ES-I3 (cell line): ENCODE results near the gene MRPS34.

Experiments used
- H3K36me3 ChIP-seq: 2 replicates; pipeline ENCODE4 v1.6.1; 2013; ENCODE audit warnings: mild to moderate bottlenecking, low read length, control low read depth, moderate library complexity; ENCODE audit not compliant: insufficient read depth
- H3K4me1 ChIP-seq: 2 replicates; pipeline ENCODE4 v1.6.1; 2013; ENCODE audit warnings: mild to moderate bottlenecking, control low read depth, low read length; ENCODE audit not compliant: insufficient read depth
- H3K9ac ChIP-seq: 2 replicates; pipeline ENCODE4 v1.6.1; 2013; ENCODE audit warnings: low read depth, mild to moderate bottlenecking, low read length, moderate library complexity
- H3K9me3 ChIP-seq: 2 replicates; pipeline ENCODE4 v1.6.1; 2013; ENCODE audit warnings: mild to moderate bottlenecking, low read length, moderate library complexity; ENCODE audit not compliant: control insufficient read depth, insufficient read depth

MRPS34 gene

DNA sequence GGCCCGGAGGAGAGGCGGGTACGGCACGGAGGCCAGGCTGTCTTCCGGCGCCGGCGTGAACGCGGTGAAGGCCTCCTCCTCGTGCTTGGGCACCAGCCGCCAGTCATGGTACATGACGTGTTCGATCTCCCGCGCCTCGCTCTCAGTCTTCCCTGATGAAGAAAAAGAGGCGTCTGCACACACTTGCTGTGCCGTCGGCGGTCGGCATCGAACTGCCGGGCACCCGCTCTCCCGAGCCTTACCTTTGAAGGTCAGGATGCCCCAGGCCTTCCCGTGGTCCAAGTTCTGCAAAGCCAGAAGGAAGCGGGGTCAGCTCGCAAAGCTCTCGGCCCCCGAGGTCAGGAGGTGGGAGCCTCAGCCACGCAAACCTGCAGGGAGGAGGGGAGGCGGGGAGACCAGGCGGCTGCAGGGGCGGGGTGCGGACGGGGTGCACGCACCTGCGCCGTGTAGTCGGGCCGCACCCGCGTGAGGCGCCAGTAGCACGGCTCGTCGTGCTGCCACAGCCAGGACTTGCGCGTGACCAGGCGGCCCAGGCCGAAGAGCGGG, 499 bp downstream of the MRPS34 start, which contains the start of gene EME2:
TSS of gene EME2 (plus strand) at position 449 of the 546 bp plus-strand sequence. CDS start 418 bp downstream, outside the sequence.
- H3K4me1 ChIP-seq = no peaks in the 10 kb centered on the region
- peak within 1 kb of the TSS; percentile 92 for H3K9ac ChIP-seq
- H3K36me3 ChIP-seq = no peaks in the 10 kb centered on the region; the same call in 1 of the 2 replicates
- no peaks in the 10 kb centered on the region for H3K9me3 ChIP-seq

GRCh38 chr16:1771864-1772361, 1.0 kb downstream of the MRPS34 start:
- Histone ChIP-seq H3K9ac (peak overlapping the region; percentile 92), H3K36me3 (no peaks in the 10 kb centered on the region), H3K9me3 (no peaks in the 10 kb centered on the region), H3K4me1 (no peaks in the 10 kb centered on the region)

DNA sequence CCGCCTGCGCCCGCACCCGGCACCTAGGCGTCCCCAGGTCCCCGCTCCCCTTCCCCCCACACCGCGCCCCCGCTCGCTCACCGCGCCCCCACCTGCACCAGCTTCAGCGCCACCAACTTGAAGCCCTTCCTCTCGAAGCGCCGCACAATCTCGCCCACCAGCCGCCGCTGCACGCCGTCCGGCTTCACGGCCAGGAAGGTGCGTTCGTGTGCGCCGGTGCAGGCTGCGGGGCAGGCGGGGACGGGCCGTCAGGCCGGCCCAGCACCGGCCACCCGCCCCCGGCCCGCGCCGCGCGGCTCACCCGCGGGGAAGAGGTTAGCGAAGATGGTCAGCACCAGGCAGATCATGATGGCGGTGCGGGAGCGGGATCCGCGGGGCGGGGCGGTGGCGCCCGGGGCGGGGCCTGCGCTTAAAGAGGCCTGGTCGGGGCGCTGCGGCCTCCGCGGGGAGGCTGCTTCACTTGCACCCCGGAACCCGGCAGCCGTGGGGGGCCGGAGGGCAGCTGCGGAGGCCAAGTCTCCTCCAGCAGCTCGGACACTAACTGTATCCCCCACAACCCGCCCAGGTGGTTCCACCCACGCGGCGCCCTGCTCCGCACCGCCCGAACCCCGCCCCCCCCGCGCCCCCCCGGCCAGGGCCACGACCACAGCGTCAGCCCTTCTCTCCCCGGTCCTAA, 1.6 kb downstream of the MRPS34 start, which contains the start of gene NME3:
TSS of gene NME3 (minus strand) at position 356 of the 676 bp plus-strand sequence. CDS start at position 347, 9 bp downstream.
- Histone ChIP-seq H3K9me3 (no peaks in the 10 kb centered on the region), H3K9ac (peak within 1 kb of the TSS; percentile 92), H3K4me1 (no peaks in the 10 kb centered on the region), H3K36me3 (no peaks in the 10 kb centered on the region)

GRCh38 chr16:1770328-1771187, 2.4 kb downstream of the MRPS34 start:
- Histone ChIP-seq H3K9ac (peak overlapping the region; percentile 92), H3K9me3 (no peaks in the 10 kb centered on the region), H3K4me1 (no peaks in the 10 kb centered on the region), H3K36me3 (no peaks in the 10 kb centered on the region)

GRCh38 chr16:1769402-1770300, 3.3 kb downstream of the MRPS34 start:
- no peaks in the 10 kb centered on the region for H3K4me1 ChIP-seq
- no peaks in the 10 kb centered on the region for H3K36me3 ChIP-seq
- H3K9ac ChIP-seq = peak overlapping the region; percentile 92; the same call in 1 of the 2 replicates
- H3K9me3 ChIP-seq = no peaks in the 10 kb centered on the region

GRCh38 chr16:1768767-1769401, 4.0 kb downstream of the MRPS34 start:
- Histone ChIP-seq H3K9ac (no peak overlapping the region), H3K4me1 (no peaks in the 10 kb centered on the region), H3K36me3 (no peaks in the 10 kb centered on the region), H3K9me3 (no peaks in the 10 kb centered on the region)

GRCh38 chr16:1768061-1768766, 4.7 kb downstream of the MRPS34 start:
- H3K9me3 ChIP-seq = no peaks in the 10 kb centered on the region
- no peaks in the 10 kb centered on the region for H3K36me3 ChIP-seq
- H3K9ac ChIP-seq = no peak overlapping the region
- no peaks in the 10 kb centered on the region for H3K4me1 ChIP-seq

DNA sequence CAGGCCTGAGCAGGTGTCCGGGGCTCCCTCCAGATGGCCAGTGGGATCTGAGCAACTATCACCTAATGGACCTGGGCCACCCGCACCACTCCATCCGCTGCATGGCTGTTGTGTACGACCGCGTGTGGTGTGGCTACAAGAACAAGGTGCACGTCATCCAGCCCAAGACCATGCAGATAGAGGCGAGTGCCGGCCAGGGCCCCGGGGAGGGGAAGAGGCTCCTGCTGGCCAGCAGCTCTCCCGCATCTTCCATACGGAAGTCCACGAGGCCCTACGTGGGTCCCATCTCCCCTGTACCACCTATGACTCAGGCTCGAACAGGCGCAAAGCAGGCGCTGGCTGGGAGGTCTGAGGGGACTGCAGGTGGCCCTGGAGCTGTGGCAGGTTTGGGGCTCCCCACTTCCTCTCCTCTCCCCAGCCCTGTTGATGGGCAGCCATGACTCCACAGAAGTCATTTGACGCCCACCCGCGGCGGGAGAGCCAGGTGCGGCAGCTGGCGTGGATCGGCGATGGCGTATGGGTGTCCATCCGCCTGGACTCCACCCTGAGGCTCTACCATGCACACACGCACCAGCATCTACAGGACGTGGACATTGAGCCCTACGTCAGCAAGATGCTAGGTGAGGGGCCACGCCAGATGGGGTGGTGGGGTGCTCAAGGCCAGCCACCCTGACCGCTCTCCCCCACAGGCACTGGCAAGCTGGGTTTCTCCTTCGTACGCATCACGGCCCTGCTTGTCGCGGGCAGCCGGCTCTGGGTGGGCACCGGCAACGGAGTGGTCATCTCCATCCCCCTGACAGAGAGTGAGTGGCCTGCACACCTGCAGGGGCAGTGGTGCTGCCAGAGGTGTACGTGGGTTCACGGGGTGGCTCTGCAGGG, 5.6 kb downstream of the MRPS34 start:
- Histone ChIP-seq H3K4me1 (no peaks in the 10 kb centered on the region; the same call in 1 of the 2 replicates), H3K9me3 (no peaks in the 10 kb centered on the region), H3K36me3 (no peaks in the 10 kb centered on the region), H3K9ac (no peak overlapping the region)

- no peaks in the 10 kb centered on the region for H3K9me3 ChIP-seq
- no peaks in the 10 kb centered on the region for H3K36me3 ChIP-seq
- no peaks in the 10 kb centered on the region; the same call in 1 of the 2 replicates for H3K4me1 ChIP-seq
- no peak overlapping the region for H3K9ac ChIP-seq
Measured at GRCh38 chr16:1766701-1767100, 6.2 kb downstream of the MRPS34 start.

DNA sequence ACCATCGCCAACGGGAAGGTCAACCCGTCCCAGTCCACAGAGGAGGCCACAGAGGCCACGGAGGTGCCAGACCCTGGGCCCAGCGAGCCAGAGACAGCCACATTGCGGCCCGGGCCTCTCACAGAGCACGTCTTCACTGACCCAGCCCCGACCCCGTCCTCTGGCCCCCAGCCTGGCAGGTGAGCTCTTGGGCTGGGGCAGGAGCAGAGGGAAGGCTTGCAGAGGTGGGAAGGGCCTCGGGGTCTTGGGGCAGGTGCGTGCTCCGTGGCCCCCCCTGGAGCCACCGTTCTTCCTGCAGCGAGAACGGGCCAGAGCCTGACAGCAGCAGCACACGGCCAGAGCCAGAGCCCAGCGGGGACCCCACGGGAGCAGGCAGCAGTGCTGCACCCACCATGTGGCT, 6.7 kb downstream of the MRPS34 start:
- H3K4me1 ChIP-seq = no peaks in the 10 kb centered on the region; the same call in 1 of the 2 replicates
- no peak overlapping the region for H3K9ac ChIP-seq
- no peaks in the 10 kb centered on the region for H3K9me3 ChIP-seq
- H3K36me3 ChIP-seq = no peaks in the 10 kb centered on the region

GRCh38 chr16:1765826-1766225, 7.1 kb downstream of the MRPS34 start:
- H3K4me1 ChIP-seq = no peaks in the 10 kb centered on the region; the same call in 1 of the 2 replicates
- H3K9ac ChIP-seq = no peak overlapping the region
- no peaks in the 10 kb centered on the region for H3K9me3 ChIP-seq
- no peaks in the 10 kb centered on the region for H3K36me3 ChIP-seq

GRCh38 chr16:1764971-1765370, 8.0 kb downstream of the MRPS34 start:
- H3K9me3 ChIP-seq = no peaks in the 10 kb centered on the region
- H3K9ac ChIP-seq = no peak overlapping the region
- H3K36me3 ChIP-seq = no peaks in the 10 kb centered on the region
- H3K4me1 ChIP-seq = no peaks in the 10 kb centered on the region; the same call in 1 of the 2 replicates
